NCI-H2171 (cell line): ENCODE measurements around the gene KIF23.
A peak's percentile ranks its signal among the peaks of the same experiment; 100 is the strongest.

Source experiments
- DNase-seq: peaks from one replicate; lab custom pipeline; 2025; lab: John Stamatoyannopoulos, UW

Gene KIF23

DNA sequence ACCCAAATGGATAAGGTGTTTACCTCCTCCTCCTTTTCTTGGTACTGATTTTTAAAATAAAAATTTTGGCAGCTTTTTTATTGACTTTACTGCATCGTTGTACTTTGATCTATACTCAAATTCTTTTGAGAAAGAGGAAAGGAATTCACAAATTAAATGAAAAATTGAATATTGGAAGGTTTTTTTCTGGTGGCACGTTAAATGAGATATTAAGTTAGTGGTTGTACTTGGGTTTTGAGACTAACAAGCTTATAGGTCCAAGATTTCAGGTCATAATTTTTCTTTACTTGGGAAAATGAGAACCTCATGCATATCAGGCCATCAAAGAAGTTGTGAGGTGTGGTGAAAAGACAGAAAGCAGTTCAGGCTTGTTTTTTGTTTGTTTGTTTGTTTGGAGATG, 52.6 kb downstream of the KIF23 start:
- no peak for DNase-seq

DNA sequence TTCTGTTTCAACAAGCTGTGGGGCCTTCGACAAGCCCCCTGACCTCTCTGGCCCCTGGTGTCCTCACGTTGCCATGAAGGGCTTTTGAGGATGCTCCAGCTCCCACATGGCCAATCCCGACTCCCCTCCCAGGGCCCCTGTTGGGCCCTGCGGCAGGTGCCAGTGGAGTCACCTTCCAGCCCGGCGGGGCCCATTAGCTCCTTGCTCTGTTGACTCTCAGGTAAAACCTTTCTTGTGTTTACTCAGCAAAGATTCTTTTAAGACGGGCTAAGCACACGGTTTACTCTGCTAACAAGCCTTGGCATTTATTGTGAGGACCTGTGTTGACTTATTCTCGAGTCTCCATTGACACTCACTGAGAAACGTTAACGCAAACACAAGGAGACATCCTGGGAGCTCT, 53.5 kb downstream of the KIF23 start:
- no peak for DNase-seq

DNA sequence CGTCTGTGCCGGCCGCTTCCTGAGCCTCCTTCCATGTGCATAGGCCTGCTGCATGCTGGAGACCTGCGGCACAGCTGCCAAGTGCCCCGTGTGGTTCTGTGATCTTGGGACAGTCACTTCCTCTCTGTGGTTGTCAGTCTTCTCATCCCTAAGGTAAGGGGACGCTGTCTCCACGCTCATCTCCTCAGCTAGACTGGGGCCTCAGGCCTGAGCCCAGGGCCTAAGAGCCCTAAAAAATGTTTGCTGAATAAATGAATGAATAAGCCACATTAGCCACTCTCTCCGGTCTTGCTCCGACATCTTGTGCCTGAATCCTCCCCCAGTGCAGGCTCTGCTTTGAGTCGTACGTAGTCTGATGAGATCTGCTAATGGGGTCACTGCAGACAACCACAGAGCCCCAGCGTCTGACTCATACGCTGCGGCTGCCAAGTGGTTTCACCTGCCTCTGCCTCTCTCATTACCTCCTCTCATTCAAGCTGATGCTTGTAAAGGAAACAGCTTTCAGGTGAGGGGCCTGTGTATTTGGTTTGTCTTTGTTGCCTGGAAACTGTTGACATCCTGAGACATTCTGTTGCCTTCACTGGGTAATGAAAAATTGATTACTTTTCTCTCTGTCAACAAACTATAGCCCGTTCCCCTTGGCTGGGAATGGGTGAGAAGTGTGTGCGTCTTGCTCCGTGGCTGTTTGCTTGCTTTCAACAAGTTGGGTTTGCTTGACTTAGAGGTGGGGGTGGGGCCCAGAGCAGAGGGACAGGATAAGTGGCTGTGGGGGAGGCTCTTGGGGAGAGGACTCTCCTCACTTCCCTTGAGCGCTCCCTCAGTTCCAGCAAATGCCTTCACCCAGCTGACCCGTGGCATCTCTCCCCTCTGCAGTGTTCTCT, 54.3 kb downstream of the KIF23 start:
- peak; percentile 71 for DNase-seq

DNA sequence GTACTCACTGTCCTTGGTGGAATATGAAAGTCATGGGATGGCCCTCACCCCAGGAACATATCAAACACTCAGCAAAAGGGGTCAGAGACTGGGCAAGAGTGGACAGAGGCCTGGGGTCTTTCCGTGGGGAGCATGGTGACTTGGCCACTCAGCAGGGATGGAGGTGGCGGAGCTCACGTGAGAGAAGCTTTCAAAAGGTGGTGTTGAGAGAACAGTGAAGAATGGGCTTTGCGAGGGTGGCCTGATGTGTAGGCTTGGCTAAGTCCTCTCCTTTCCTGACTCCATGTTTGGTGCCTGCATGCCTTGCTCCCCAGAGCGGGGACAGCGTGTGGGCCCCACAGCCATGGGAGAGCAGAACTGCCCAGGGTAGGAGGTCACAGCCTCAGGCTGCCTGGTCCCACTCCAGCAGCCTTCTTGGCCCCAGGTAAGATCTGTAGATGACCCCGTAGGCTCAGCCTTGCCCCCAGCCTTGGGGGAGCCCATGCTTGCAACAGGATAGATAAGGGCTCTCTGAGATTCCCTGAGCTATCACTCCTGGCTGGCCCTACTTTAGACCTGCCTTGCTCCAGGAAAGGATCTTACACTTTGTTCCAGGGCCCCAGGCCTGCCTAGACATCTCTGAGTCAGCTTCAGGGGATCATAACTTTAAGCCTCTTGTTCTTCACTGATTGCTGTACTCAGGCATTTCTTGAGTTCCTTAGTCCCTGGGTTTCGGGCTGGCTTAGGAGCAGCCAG, 55.5 kb downstream of the KIF23 start:
- no peak for DNase-seq

DNA sequence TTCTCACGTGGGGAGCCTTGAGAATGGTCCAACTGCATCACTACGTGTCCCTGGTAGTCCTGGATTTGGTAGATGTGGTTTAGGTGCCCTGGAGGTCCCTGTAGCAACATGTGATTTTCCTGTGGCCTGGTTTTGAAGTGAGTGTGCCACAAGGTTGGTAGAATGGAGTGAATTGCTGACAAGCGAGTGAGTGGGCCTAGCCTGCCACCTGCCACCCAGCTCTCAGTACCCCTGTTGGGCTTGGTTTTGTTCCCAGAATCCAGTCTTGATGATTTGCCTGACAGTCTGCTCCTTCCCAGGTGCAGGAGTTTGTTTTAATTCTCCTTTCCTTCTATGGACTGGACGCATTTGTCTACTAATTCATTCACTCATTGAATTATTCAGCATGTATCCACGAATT, 57.9 kb downstream of the KIF23 start:
- no peak for DNase-seq

DNA sequence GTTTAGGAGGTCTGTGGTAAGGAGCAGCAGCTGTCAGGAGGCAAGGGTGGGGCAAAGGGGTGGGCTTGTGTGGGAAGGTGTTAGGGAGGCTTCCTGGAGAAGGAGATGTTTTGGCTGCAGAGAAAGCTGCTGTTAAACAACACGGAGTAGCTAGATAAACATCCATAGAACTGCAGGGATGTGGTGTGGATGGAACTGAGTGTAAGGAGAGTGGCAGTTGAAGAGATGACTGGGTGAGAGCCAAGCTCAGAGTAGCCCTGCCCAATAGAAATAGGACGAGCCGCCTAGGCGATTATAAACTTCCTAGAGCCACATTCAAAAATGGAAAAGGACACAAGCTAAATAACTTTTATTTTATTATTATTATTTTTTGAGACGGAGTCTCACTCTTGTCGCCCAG, 58.4 kb downstream of the KIF23 start:
- no peak for DNase-seq

DNA sequence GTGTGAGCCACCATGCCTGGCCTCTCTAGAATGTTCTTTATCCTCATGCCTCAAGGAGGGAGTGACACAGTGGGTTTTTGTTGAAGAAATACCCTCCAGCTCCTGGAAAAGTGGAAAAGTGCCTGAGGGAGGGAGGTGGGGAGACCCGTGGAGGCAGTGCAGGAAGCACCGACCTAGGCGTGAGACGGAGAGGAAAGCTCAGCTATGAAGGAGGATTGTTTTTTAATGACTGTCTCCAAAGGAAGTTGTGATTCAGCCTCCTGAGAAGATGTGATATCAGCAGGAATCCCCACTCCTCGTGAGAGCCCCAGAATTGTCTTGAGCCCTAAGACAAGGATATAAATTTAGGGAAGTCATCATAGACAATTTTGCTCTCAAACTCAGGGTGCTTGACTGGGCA, 60.1 kb downstream of the KIF23 start:
- DNase-seq, result no peak

DNA sequence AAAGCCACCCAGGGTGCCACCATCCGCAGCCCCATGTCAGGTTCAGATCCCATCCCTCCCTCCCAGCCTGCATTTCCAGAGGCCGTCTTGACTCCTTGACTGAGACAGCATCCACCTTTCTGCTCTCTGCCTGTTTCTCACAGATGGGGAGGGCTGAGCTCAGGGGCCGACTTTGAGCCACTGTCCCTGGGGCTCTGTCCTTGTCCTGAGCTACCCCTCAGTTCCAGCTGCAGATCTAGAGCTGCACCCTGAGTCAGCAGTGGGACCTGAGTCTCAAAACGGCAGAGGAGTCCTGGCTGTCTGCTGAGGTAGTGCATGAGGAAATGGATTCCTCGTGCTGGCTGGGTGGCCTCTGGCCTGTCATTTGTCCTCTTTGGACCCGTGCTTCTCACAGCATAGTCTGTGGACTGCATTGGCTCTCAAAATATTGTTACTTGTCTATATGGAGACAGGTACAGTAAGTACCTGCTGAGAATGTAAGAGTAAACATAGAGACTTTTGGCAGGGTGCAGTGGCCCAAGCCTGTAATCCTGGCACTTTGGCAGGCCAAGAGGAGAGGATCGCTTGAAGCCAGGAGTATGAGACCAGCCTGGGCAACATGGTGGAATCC, 60.8 kb downstream of the KIF23 start:
- no peak for DNase-seq

DNA sequence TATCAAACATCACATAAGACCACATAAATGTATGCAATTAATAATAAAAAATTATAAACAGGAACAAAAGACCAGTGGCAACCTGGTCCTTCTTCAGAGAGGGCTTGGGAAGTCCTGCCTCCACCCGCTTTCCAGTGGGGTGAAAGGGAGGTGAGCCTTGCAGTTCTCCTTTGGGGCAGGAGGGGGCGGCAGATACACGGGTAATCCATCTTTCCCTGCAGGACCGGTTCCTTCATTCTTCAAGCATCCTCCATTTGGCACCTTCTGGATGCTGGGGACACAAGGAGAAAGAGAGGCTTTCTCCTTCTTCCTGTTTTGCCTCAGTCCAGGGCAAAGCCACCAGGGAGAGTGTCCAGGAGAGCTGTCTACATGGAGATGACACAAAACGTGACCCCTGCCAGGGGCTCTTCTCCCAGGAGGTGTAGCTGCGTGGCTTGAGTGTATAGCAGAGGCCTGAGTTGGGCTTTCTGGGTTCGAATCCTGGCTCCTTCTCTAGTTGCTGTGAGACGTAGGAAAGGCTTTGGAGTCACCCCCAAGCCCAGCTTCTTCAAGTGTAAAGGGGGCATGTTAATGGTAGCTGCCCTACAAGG, 61.7 kb downstream of the KIF23 start:
- peak; percentile 51 for DNase-seq

DNA sequence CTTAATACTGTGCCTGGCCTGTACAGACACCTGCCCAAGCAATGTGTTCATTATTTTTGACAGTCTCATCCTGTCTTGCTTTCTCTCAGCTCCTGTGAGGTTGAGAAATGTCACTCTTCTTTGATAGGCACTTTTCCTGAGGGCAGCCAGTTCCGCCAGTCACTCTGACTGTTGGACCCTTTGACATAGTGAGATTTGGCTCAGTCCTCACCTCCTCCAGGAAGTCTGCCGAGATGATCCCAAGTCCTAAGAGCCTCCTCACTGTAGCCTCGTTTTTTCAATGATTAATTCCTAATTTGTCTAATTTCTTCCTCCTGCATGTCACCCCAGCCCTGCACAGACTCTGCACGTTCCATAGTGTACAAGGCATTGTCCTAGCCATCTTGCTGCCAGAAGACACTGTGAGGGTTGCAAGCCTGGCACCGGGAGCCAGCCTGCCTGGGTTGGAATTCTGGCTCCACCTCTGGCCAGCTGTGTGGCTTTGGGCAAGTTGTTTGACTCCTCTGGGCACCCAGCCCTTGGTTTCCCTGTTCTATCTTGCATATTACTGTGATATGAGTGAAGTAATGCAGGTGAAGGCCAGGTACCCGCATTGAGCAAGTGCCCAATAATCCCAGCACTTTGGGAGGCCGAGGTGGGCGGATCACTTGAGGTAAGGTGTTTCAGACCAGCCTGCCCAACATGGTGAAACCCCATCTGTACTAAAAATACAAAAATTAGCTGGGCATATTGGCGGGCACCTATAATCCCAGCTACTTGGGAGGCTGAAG, 62.7 kb downstream of the KIF23 start:
- DNase-seq, result no peak

DNA sequence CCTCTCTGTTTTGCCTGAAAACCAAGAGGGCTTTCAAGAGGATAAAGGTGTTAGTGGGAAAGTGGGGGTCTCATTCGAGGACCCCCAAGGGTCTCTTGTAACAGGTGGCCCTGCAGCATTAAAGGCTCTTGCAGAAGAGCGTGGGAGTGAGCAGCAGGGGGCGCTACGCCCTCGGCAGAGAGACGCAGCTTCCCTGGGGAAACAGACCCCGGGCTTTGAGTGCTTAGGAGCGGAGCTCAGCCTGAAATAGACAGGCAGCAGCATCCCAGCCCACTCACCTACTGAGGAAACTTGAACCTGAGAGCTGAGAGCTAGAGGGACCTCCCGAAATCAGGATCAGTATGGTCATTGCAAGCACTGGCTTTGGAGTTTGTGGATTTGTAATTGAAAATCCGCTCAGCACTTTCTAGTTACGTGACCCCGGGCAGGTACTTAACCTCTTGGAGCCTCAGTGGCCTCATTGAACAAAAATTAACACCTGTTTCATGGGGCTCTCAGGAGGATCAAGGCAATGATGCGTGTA, 64.2 kb downstream of the KIF23 start:
- peak; percentile 90 for DNase-seq

DNA sequence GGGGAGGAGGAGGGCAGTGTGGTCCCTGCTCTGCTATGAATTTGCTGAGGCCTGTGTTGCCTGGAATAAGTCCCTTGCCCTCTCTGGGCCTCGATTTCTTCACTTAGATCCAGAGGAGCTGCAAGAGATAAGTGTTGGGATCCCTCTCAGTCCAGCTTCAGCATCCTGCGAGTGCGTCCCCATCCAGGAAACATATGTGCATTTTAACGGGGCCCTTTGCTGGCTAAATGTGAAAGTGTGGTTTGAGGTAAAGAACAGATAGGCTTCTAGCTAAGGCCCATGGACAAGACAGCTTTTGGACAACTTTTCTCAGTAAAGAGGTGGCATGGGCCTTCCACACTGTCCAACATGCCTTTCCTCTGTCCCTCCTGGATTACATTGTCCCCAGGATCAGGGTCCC, 64.9 kb downstream of the KIF23 start:
- DNase-seq, result no peak

DNA sequence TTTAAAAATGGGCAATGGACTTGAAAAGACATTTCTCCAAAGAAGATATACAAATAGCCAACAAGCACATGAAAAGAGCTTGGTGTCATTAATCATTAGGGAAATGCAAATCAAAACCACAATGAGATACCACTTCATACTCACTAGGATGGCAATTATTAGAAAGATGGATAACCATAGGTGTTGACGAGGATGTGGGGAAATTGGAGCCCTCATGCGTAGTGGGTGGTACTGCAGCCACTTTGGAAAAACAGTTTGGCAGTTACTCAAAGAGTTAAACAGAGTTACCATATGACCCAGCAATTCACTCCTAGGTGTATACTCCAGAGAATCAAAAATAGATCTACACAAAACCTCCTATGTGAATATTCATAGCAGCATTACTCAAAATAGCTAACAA, 65.8 kb downstream of the KIF23 start:
- DNase-seq, result no peak

DNA sequence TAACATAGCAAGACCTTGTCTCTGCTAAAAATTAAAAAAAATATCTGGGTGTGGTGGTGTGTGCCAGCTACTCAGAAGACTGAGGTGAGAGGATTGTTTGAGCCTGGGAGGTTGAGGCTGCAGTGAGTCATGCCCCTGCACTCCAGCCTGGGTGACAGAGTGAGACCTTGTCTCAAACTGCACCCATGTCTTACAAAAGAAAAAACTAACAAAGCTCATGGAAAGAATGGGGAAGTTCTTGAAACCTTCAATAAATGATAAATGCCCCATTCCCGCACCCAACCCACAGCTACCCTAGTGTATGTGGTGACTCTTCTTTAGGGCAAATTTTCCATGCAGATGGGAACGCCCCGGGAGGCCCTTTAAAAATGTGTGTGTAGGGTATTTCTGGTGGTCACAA, 66.8 kb downstream of the KIF23 start:
- no peak for DNase-seq

DNA sequence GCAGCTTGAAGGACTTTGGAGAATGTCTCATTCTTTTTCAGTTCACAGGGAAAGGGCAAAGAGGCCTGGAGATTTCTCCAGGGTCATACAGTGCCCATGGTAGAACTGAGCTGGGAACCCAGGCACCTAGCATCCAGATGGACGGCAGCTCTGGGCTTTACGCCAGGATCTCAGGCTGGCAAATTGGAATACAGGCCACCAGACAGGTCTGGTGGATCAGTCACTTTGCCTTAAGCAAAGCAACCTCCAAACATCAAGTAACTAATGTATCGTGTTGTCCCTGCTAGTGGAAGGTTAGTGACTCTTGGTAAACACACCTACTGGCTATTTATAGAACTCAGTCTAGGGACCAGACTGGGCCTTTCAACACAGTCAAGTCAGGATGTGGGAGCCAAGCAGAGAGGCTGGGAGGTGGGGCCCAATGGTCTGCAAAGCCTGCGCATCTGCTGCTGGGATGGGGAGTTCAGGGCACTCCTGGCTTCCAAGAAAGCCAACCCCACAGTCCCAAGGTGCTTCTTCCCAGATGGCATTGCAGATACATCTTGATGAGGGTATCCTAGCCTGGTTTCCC, 68.6 kb downstream of the KIF23 start:
- DNase-seq, result no peak

DNA sequence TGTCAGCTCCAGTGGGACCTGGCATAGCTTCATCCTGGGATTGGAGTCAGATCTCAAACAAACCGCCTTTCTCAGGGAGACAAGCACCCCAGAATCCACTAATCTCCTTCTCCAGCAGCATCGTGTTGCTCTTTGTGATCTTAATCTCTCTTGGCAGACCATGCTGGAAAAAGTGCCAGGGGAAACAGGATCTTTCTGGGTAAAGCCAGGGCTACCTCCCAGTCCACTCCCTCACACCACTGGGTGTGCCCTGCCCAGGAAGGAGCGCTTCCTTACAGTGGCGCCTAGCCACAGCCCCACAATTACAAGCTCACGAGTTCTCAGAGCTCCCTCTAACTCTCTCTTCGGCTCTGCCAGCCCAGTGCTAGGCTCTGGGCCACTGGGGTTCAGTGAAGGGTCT, 70.7 kb downstream of the KIF23 start:
- DNase-seq, result no peak

DNA sequence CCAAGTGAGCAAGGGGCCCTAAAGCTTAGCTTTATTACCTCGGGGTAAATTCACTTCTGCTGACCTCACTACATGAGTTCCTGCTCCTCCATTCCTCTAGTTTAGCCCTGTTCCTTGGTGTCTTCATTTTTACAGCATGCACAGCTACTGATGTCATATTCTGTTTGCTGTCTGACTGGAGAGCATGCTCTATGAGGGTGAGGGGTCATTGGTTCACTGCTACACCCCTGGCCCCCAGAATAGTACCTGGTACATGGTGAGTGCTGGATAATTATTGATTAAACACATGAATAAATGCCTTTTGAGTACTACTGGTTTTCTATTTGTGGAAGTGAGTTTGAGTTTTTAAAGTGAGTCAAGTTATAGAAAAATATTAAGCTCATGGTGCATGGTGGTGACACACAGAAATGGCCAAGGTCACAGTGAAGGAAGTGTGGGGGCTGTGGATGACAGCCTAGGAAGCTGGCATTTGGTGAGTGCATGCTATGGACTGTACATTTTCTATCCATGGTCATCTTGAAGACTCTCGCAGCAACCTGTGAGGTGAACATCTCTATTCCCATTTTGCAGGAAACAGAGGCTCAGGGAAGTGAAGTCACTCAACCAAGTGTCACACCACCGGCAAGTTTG, 72.4 kb downstream of the KIF23 start:
- DNase-seq, result no peak

DNA sequence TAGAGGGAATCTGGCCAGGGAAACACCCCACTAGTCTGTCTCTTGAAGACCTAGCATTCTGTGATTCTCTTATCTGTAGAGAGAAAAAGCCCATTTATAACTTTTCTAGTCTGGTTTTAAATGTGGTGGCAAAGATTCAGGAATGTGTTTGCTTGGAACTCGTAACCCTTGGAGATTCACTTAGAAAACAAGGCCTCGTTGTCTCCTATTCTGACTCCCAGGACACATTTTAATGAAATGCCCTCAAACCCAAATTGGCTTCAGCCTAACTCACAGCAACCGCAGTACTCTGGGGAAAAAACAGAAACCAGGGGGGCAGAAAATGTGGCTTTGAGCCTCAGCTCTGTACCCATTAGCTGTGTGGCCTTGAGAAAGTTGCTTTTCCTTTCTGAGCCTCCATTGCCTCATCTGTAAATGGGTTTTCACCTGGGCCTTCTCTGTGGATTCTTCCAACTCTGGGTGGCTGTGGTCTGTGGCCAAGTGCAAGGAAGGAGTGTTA, 75.0 kb downstream of the KIF23 start:
- DNase-seq, result no peak

DNA sequence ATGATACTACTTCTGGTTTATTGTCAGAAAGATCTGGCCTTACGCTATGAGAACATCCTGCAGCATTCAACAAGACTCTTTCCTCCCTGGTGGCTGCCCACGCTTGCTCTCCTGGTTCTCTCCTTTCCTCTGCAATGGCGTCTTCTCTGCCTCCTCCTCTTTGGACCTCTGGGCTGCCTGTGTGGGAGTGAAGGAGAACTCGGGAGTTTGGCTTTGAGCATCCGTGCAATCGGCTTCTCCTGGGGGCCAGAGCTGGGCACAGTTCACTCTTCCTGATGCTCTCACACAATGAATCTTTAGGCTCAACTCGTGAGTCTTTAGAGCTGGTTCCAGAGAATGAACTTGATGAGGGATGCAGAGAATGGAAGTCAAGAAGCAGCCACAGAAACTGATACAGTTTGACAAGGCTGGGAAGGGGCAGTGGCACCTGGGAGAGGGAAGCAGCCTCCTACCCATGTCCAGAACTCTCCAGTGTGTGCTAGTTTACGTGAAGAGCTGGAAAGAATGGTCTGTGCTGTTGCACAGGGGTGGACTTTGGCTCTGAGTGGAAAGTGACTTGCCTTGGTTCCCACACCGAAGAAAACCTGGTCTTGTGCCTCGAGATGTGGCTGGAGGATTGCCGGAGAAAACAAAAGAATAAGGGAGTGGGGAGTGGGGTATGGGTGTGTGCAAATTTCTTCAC, 76.3 kb downstream of the KIF23 start:
- no peak for DNase-seq

DNA sequence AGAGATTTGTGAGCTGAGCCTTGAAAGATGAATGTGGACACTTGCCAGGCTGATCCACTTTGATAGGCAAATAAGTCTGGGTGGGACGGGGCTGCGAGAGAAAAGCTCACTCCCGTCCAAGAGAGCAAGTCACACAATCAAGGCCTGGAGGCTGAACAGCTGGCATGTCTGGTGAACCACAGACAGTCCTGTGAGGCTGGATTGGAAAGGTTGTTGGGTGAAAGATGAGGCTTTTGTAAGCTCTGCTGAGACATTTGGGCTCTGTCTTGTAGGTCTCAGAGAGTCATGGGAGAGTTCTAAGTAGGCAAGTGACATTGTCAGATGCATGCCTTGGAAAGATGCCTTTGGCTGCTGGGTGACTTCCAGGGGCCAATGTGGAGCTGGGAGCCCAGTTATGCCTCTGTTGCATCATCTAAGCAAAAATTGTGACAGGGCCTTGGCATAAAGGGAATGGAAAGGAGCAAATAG, 76.9 kb downstream of the KIF23 start:
- no peak for DNase-seq
